HG02798 (cell line): ENCODE measurements around the gene NTSR2.

Experiments
- ATAC-seq: cut with Tn5 transposase; IDR thresholded peaks from one replicate; pipeline ENCODE4 v1.9.1; 2021; ENCODE audit warnings: mild to moderate bottlenecking; ENCODE audit not compliant: unreplicated experiment, poor library complexity

The NTSR2 gene

GRCh38 chr2:11633923-11634478, 36.0 kb downstream of the NTSR2 start:
- no peak for ATAC-seq

GRCh38 chr2:11631462-11631861, 38.5 kb downstream of the NTSR2 start:
- ATAC-seq, result no peak

GRCh38 chr2:11630855-11631254, 39.1 kb downstream of the NTSR2 start:
- no peak for ATAC-seq

- ATAC-seq, result no peak
Measured at GRCh38 chr2:11629851-11630250, 40.1 kb downstream of the NTSR2 start.

- ATAC-seq, result no peak
Measured at GRCh38 chr2:11629215-11629614, 40.8 kb downstream of the NTSR2 start.

- ATAC-seq, result no peak
Measured at GRCh38 chr2:11628675-11629074, 41.3 kb downstream of the NTSR2 start.

- no peak for ATAC-seq
Measured at GRCh38 chr2:11625671-11626070, 44.3 kb downstream of the NTSR2 start.

GRCh38 chr2:11624893-11625292, 45.1 kb downstream of the NTSR2 start:
- no peak for ATAC-seq

GRCh38 chr2:11622611-11623010, 47.4 kb downstream of the NTSR2 start:
- no peak for ATAC-seq

GRCh38 chr2:11621410-11621809, 48.6 kb downstream of the NTSR2 start:
- ATAC-seq, result no peak

GRCh38 chr2:11618708-11619062, 51.3 kb downstream of the NTSR2 start:
- ATAC-seq, result no peak

- no peak for ATAC-seq
Measured at GRCh38 chr2:11617984-11618707, 51.8 kb downstream of the NTSR2 start.

GRCh38 chr2:11617527-11617926, 52.5 kb downstream of the NTSR2 start:
- no peak for ATAC-seq

- ATAC-seq, result no peak
Measured at GRCh38 chr2:11616851-11617415, 53.1 kb downstream of the NTSR2 start.

GRCh38 chr2:11616097-11616687, 53.8 kb downstream of the NTSR2 start:
- no peak for ATAC-seq

- no peak for ATAC-seq
Measured at GRCh38 chr2:11615209-11615608, 54.8 kb downstream of the NTSR2 start.

- no peak for ATAC-seq
Measured at GRCh38 chr2:11613297-11613696, 56.7 kb downstream of the NTSR2 start.

- ATAC-seq, result no peak
Measured at GRCh38 chr2:11612553-11613215, 57.3 kb downstream of the NTSR2 start.

- ATAC-seq, result no peak
Measured at GRCh38 chr2:11611251-11611650, 58.7 kb downstream of the NTSR2 start.

GRCh38 chr2:11610624-11611242, 59.3 kb downstream of the NTSR2 start:
- ATAC-seq, result no peak
